ENCODE results near the gene TMEM94.

TMEM94 gene

GRCh38 chr17:75524970-75525805, 68.8 kb downstream of the TMEM94 start, which contains the start of gene LLGL2:
LLGL2 (plus strand) TSS chr17:75525697; CDS start chr17:75543427, 17,730 bp downstream.
- TF ChIP-seq, protein P1, sequence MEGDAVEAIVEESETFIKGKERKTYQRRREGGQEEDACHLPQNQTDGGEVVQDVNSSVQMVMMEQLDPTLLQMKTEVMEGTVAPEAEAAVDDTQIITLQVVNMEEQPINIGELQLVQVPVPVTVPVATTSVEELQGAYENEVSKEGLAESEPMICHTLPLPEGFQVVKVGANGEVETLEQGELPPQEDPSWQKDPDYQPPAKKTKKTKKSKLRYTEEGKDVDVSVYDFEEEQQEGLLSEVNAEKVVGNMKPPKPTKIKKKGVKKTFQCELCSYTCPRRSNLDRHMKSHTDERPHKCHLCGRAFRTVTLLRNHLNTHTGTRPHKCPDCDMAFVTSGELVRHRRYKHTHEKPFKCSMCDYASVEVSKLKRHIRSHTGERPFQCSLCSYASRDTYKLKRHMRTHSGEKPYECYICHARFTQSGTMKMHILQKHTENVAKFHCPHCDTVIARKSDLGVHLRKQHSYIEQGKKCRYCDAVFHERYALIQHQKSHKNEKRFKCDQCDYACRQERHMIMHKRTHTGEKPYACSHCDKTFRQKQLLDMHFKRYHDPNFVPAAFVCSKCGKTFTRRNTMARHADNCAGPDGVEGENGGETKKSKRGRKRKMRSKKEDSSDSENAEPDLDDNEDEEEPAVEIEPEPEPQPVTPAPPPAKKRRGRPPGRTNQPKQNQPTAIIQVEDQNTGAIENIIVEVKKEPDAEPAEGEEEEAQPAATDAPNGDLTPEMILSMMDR (IDR thresholded peaks at IDR 0.05; ENCODE audit: control extremely low read depth, extremely low read depth, low read depth, missing control alignments), result peak; percentile 55
- POLR2A ChIA-PET, result interaction anchor here (0.6 kb wide), 1 partner anchor 10 kb away, joined by 5 read pairs; no protein-coding TSS in a partner anchor
- CTCF ChIA-PET, result interaction anchor here (0.7 to 2.2 kb wide), 6 partner anchors 9 to 254 kb away, joined by 3 to 13 read pairs (median 4); partner anchors contain the start of genes MIF4GD and TSEN54
- DNase-seq (ENCODE audit: extremely low spot score), result peak; percentile 94

GRCh38 chr17:75525806-75526554, 69.5 kb downstream of the TMEM94 start:
- no peak for DNase-seq (ENCODE audit: extremely low spot score)
- ChIA-PET CTCF (interaction anchor here (0.7 to 2.2 kb wide), 7 partner anchors 9 to 255 kb away, joined by 3 to 13 read pairs (median 4); partner anchors contain the start of genes MIF4GD and TSEN54), POLR2A (no interaction called here)
- TF ChIP-seq, protein P1 (IDR thresholded peaks at IDR 0.05; ENCODE audit: control extremely low read depth, extremely low read depth, low read depth, missing control alignments), result no peak

DNA sequence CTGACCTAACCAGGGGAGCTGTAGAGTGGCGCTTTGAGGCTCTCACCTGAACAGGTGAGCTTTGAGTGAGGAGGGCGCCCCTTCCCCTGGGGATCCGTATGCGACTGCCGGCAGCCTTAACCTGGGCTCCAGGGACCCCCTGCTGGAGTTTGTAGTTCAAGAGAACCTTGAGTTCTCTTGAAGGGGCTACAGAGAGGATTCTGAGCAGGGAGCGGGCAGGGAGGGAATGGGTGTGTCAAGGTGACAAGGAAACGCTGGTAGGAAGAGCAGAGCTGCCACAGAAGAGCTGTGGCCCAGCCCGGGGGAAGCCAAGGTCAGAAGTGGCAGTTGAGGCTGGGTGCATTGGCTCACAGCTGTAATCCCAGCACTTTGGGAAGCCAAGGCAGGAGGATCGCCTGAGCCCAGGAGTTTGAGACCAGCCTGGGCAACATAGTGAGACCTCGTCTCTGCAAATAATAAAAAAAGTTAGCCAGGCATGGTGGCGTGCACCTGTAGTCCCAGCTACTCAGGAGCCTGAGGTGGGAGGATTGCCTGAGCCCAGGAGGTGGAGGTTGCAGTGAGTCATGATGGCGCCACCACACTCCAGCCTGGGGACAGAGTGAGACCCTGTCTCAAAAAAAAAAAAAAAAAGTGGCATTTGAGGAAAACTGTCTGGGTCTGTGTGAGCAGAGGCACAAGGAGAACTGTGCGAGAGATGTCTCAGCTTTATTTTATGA, 70.3 kb downstream of the TMEM94 start:
- TF ChIP-seq, protein P1 (IDR thresholded peaks at IDR 0.05; ENCODE audit: control extremely low read depth, extremely low read depth, low read depth, missing control alignments), result no peak
- ChIA-PET POLR2A (no interaction called here), CTCF (interaction anchor here (1.1 to 2.1 kb wide), 2 partner anchors 10 to 22 kb away, joined by 3 to 9 read pairs; partner anchors contain the start of gene TSEN54)
- DNase-seq (ENCODE audit: extremely low spot score), result no peak

DNA sequence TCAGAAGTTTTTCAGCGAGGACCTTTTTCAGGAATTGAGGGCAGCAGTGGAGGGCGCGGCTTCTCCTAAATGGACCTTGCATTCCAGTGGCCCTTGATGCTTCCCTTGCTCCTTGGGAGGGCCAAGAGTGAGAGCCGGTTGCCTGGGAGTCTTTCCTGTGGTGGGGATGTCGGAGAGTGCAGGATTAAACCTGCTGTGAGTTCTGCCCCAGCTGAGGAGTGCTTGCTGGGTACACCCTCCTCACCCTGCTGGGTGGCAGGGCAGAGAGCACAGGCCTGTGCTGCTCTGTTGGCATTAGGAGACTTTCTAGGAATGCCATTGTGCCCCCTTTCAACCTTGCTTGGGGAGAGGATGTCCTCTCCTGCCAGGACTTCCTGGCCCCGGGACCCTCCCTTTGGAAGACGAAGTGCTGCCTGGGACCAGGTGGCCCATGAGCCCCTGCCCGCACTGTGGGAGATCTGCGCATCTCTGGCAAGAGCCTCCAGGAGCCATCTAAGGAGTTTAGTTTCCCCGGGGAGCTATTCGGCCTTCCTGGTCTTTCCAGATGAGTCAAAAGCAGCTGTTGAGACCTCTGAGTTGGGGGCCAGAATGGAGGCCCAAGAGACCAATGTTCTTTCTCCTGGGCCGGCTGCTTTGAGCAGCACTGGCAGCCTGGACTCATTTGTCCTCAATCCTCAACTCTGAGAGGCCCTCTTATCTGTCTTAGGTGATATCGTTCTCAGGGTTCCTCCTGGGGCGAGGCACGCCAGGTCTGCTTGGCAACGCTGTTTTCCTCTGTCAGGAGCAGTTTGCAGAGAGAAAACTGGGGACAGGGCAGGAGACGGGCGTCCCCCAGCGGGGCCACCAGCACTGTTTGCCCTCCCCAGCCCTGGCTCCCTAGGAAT, 74.6 kb downstream of the TMEM94 start:
- CTCF ChIA-PET, result interaction anchor here (1.3 to 1.6 kb wide), 3 partner anchors 14 to 222 kb away, joined by 3 to 7 read pairs (median 3); partner anchors contain the start of gene TSEN54
- TF ChIP-seq, protein P1 (IDR thresholded peaks at IDR 0.05; ENCODE audit: control extremely low read depth, extremely low read depth, low read depth, missing control alignments), result no peak

DNA sequence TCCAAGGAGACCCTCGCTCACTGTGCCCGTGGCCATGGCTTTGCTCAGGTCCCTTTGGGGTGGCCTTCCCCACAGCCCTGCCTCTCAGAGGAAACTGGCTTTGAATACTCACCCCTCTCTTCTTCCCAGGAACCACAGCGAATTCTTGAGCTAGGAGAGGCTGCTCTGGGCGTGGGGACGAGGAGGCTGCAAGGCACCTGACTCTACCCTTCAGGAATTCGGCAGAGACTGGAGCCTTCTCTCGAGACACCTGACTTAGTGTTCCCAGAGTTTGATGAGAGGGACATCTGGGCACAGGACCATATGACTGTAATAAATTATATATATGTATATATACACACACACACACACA, 75.3 kb downstream of the TMEM94 start:
- DNase-seq (ENCODE audit: extremely low spot score), result no peak
- ChIA-PET CTCF (interaction anchor here (1.5 kb wide), 1 partner anchor 70 kb away, joined by 3 read pairs; no protein-coding TSS in a partner anchor), POLR2A (no interaction called here)
- TF ChIP-seq, protein P1 (IDR thresholded peaks at IDR 0.05; ENCODE audit: control extremely low read depth, extremely low read depth, low read depth, missing control alignments), result no peak

More for the DNA sequence above, 74.6 kb downstream of the TMEM94 start:
- no peak for DNase-seq (ENCODE audit: extremely low spot score)
- POLR2A ChIA-PET, result no interaction called here

Measured in GM10248 (cell line).